Measurements from ENCODE around the gene PHLDA2.
A peak's percentile ranks its signal among the peaks of the same experiment; 100 is the strongest.

PHLDA2 gene

DNA sequence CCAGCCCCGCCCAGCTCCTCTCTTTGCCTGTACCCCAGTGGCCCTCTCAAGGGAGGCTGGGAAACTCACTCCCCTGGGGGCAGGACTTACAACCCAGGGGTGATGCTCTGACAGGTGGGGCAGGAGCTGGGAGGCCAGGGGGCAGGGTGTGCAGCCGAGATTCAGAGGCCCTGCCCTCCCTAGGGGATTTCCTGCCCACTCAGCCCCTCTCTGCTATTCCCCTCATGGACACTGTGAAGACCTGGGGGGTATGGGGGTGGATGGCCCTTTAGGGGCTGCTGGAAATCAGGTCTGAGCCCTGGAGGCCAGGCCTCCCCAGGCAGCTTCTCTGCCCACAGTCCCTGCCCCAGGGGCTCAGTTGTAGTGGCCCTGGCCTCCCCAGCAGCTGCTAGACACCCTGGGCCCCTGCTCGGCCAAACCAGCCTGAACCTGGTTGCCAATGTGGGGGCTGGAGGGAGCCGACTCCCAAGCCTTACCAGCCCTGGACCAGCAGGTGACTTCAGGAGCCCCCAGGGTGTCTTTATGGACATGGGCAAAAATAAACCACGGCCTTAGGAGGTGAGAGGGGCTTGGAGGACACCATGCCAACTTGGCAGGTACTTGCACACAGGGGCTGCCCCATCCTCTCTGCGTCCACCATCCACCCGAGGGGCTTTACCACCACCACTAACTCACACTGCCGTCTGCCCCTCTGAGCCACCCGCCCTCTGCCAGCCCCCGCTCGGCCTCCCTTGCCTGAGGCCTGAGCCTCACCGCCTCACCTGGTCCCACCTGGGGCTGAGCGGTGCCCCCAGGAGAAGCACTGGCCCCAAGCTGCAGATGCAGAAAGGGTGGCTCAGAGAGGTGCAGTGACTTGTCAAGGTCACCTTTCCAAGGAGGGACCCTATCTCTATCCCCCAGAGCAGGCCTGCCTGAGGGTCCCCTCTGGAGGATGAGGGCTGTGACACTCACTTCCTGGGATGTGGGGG, 2.8 kb upstream of the PHLDA2 start:
- H3K27me3 ChIP-seq (ENCODE audit: control insufficient read depth, insufficient read depth, low read length): no peaks in the 10 kb centered on the region

DNA sequence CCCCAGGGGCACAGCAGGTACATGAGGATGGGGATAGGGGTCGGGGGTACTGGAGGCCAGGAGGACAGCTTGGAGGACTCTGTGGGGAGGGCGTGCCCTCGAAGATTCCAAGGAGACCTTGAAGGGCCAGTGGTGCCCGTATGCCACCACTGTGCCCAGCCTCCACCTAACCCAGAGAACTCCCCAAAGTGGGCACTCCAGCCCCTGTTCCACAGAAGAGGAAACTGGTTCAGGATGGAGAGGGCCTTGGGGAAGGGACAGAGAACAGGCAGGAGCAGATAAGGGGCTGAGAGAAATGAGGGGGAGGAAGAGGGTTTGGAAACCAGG, 2.2 kb upstream of the PHLDA2 start:
- H3K9ac ChIP-seq: no peak overlapping the region
- TF ChIP-seq, protein P1, sequence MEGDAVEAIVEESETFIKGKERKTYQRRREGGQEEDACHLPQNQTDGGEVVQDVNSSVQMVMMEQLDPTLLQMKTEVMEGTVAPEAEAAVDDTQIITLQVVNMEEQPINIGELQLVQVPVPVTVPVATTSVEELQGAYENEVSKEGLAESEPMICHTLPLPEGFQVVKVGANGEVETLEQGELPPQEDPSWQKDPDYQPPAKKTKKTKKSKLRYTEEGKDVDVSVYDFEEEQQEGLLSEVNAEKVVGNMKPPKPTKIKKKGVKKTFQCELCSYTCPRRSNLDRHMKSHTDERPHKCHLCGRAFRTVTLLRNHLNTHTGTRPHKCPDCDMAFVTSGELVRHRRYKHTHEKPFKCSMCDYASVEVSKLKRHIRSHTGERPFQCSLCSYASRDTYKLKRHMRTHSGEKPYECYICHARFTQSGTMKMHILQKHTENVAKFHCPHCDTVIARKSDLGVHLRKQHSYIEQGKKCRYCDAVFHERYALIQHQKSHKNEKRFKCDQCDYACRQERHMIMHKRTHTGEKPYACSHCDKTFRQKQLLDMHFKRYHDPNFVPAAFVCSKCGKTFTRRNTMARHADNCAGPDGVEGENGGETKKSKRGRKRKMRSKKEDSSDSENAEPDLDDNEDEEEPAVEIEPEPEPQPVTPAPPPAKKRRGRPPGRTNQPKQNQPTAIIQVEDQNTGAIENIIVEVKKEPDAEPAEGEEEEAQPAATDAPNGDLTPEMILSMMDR (IDR thresholded peaks at IDR 0.05): no peak

More for the DNA sequence above, 2.8 kb upstream of the PHLDA2 start:
- no peak overlapping the region for H3K9ac ChIP-seq
- H3K27ac ChIP-seq: no peak overlapping the region
- peaks cover 4% of the 10 kb centered on the region for H3K4me1 ChIP-seq
- H3K9me3 ChIP-seq (ENCODE audit: control insufficient read depth, low read length): no peaks in the 10 kb centered on the region
- TF ChIP-seq, protein P1 (IDR thresholded peaks at IDR 0.05): no peak
- H3K36me3 ChIP-seq (ENCODE audit: control insufficient read depth, insufficient read depth, low read length): no peaks in the 10 kb centered on the region
- H3K79me2 ChIP-seq: no peaks in the 10 kb centered on the region
- H2AFZ ChIP-seq: no peak overlapping the region
- no peak overlapping the region for H3K4me2 ChIP-seq (ENCODE audit: low read length)
- H3K4me3 ChIP-seq (ENCODE audit: low read depth, low read length): no peak overlapping the region

DNA sequence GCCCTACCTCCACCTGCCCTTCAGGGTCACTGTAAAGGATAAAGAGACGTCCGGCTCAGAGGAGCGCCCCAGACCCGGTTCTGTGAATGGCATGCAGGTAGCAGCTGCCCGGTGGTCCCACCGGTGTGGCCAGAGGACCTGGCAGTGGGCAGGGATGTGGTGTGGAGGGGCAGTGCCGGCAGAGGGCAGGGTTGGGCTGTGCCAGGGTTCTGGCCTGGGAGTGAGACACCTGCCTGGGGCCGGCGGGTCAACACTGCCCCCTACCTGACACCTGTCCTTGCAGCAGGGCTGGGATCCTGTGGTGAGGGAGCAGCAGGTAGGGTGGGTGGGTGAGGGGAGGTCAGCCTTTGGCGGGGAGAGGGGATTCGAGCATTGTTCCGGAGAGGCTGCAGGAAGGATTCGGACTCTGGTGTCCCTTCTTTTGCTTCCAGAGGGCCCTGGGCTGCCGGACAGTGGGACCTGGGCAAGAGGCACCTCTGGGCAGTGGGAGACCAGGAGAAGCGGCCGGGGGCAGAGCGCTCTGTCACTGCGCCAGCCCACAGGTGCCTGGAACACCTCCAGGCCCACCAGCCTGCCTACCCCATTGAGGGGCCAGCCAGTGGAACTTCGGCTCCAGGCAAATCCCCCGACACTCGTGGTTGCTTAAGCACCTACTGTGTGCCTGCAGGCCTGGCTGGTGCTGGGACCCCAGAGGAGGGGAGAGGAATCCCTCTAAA, 1.6 kb upstream of the PHLDA2 start:
- Histone ChIP-seq H3K9me3 (ENCODE audit: control insufficient read depth, low read length) (no peaks in the 10 kb centered on the region), H3K27ac (no peak overlapping the region), H2AFZ (peak overlapping the region; percentile 56), H3K79me2 (no peaks in the 10 kb centered on the region), H3K4me2 (ENCODE audit: low read length) (peak overlapping the region; percentile 66), H3K4me3 (ENCODE audit: low read depth, low read length) (peak overlapping the region; percentile 34), H3K27me3 (ENCODE audit: control insufficient read depth, insufficient read depth, low read length) (no peaks in the 10 kb centered on the region), H3K4me1 (peaks cover 4% of the 10 kb centered on the region), H3K36me3 (ENCODE audit: control insufficient read depth, insufficient read depth, low read length) (no peaks in the 10 kb centered on the region), H3K9ac (no peak overlapping the region)
- TF ChIP-seq, protein P1 (IDR thresholded peaks at IDR 0.05): peak; percentile 63

More for the DNA sequence above, 2.2 kb upstream of the PHLDA2 start:
- Histone ChIP-seq H3K4me2 (ENCODE audit: low read length) (no peak overlapping the region), H3K4me1 (peaks cover 4% of the 10 kb centered on the region), H3K79me2 (no peaks in the 10 kb centered on the region), H3K9me3 (ENCODE audit: control insufficient read depth, low read length) (no peaks in the 10 kb centered on the region), H2AFZ (no peak overlapping the region), H3K4me3 (ENCODE audit: low read depth, low read length) (no peak overlapping the region), H3K27me3 (ENCODE audit: control insufficient read depth, insufficient read depth, low read length) (no peaks in the 10 kb centered on the region), H3K27ac (no peak overlapping the region), H3K36me3 (ENCODE audit: control insufficient read depth, insufficient read depth, low read length) (no peaks in the 10 kb centered on the region)

DNA sequence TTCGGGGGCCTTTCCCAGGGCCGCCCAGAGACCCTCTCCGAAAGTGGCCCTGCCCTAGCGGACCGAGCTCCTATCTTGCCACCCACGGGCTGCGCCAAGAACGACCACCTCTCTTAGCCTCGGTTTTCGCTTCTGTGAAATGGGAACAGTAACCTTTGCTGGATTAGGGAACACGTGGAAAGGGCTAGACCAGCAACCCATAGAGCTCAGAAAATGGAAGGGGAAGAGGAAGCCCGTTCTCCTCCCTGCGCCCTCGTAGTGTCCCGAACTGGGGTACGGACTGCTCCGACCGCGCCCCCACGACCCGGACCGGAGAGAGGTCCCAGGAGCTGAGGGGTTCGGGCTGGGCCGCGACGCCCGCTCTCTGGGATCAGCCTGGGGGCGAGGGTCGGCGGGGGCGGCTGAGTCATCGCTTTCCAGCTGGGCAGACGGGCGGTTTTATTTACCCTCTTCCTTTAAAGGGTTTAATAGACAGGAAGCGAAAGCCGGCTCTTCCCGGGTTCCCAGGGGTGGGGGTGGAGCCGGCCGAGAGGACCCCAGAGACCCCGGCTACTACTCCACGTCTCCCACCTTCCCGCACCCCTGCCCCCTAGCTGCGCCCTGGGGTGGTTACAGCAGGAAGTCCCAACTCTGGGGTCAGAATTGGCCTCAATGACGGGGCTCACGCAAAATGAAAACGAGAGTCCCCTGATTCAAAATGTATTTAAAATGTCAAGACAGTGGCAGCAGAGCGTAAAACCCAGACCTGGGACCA, 907 bp upstream of the PHLDA2 start:
- no peak overlapping the region for H3K9ac ChIP-seq
- no peaks in the 10 kb centered on the region for H3K79me2 ChIP-seq
- no peaks in the 10 kb centered on the region for H3K9me3 ChIP-seq (ENCODE audit: control insufficient read depth, low read length)
- H2AFZ ChIP-seq: peak overlapping the region; percentile 56
- H3K4me2 ChIP-seq (ENCODE audit: low read length): peak overlapping the region; percentile 66
- H3K4me3 ChIP-seq (ENCODE audit: low read depth, low read length): peak overlapping the region; percentile 34
- H3K27ac ChIP-seq: no peak overlapping the region
- H3K36me3 ChIP-seq (ENCODE audit: control insufficient read depth, insufficient read depth, low read length): no peaks in the 10 kb centered on the region
- H3K4me1 ChIP-seq: peaks cover 4% of the 10 kb centered on the region
- no peaks in the 10 kb centered on the region for H3K27me3 ChIP-seq (ENCODE audit: control insufficient read depth, insufficient read depth, low read length)
- TF ChIP-seq, protein P1 (IDR thresholded peaks at IDR 0.05): no peak

Measured in parathyroid adenoma (tissue), 2 donors.